ENCODE measurements around the gene TBCA. TPM values are rescaled to one million over a fixed set of nuclear protein-coding genes. Genes with fewer than 3 reads are reported as not detected.
"Not testable (repeated sequence)": the region's sequence is repeated elsewhere in the genome, so short reads cannot be mapped to it uniquely, and the experiment has no call there.

The TBCA gene
- total RNA-seq, 1 experiment from 2014 or later, result 302 TPM

GRCh38 chr5:77751328-77752023 is 24.7 kb downstream of the TBCA start:
- POLR2A ChIA-PET, result no interaction called here
- intact Hi-C loops (cut with micrococcal nuclease; ENCODE audit: unreplicated experiment), result no loop called here
- no TSS peak for BruUV-seq (replicated peaks)
- peaks cover 3% of the 10 kb centered on the region; the same call in 1 of the 2 replicates for H3K4me1 ChIP-seq (ENCODE audit: control insufficient read depth, insufficient read depth, low read length)
- H3K9me3 ChIP-seq (ENCODE audit: control insufficient read depth, insufficient read depth, low read depth, low read length), result no peaks in the 10 kb centered on the region
- H3K27ac ChIP-seq (ENCODE audit: low read length), result no peak overlapping the region
- ATAC-seq (no peak), DNase-seq (ENCODE audit: low read depth, low spot score) (no peak)
- no peaks in the 10 kb centered on the region for H3K27me3 ChIP-seq (ENCODE audit: control insufficient read depth, insufficient read depth, low read length)
- no peak for TF ChIP-seq TCF7L2 (IDR thresholded peaks at IDR 0.05; ENCODE audit: low read depth, low read length)
- TF ChIP-seq SIN3A (IDR thresholded peaks at IDR 0.05; ENCODE audit: borderline replicate concordance, insufficient read depth, low read depth, low read length), result no peak
- TF ChIP-seq CTCF (IDR thresholded peaks at IDR 0.05), result no peak
- TF ChIP-seq POLR2AphosphoS5 (IDR thresholded peaks at IDR 0.05; ENCODE audit: low read depth, low read length), result no peak
- TF ChIP-seq, protein P1, sequence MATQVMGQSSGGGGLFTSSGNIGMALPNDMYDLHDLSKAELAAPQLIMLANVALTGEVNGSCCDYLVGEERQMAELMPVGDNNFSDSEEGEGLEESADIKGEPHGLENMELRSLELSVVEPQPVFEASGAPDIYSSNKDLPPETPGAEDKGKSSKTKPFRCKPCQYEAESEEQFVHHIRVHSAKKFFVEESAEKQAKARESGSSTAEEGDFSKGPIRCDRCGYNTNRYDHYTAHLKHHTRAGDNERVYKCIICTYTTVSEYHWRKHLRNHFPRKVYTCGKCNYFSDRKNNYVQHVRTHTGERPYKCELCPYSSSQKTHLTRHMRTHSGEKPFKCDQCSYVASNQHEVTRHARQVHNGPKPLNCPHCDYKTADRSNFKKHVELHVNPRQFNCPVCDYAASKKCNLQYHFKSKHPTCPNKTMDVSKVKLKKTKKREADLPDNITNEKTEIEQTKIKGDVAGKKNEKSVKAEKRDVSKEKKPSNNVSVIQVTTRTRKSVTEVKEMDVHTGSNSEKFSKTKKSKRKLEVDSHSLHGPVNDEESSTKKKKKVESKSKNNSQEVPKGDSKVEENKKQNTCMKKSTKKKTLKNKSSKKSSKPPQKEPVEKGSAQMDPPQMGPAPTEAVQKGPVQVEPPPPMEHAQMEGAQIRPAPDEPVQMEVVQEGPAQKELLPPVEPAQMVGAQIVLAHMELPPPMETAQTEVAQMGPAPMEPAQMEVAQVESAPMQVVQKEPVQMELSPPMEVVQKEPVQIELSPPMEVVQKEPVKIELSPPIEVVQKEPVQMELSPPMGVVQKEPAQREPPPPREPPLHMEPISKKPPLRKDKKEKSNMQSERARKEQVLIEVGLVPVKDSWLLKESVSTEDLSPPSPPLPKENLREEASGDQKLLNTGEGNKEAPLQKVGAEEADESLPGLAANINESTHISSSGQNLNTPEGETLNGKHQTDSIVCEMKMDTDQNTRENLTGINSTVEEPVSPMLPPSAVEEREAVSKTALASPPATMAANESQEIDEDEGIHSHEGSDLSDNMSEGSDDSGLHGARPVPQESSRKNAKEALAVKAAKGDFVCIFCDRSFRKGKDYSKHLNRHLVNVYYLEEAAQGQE (IDR thresholded peaks at IDR 0.05; ENCODE audit: insufficient read depth in 1 of 2, low read depth in 2 of 2, low read length in 1 of 2), result no peak
- no peaks in the 10 kb centered on the region for H3K36me3 ChIP-seq (ENCODE audit: control insufficient read depth, insufficient read depth, low read length)
- CTCF ChIA-PET, result interaction anchor here (0.6 to 0.9 kb wide), 2 partner anchors 27 to 90 kb away, joined by 3 to 9 read pairs; no protein-coding TSS in a partner anchor
- no peak overlapping the region for H3K4me3 ChIP-seq (ENCODE audit: low read depth in 2 of 2, low read length in 2 of 2)
- in situ Hi-C loops (cut with HindIII; ENCODE audit: low pct_unique_long_range_greater_than_20kb, low sequenced_read_pairs), result no loop called here

- CTCF ChIA-PET, result interaction anchor here (0.6 to 0.9 kb wide), 2 partner anchors 26 to 90 kb away, joined by 3 to 9 read pairs; no protein-coding TSS in a partner anchor
- H3K27ac ChIP-seq (ENCODE audit: low read length); H3K4me3 ChIP-seq (ENCODE audit: low read depth in 2 of 2, low read length in 2 of 2); H3K9me3 ChIP-seq (ENCODE audit: control insufficient read depth, insufficient read depth, low read depth, low read length); H3K4me1 ChIP-seq (ENCODE audit: control insufficient read depth, insufficient read depth, low read length); ATAC-seq; DNase-seq (ENCODE audit: low read depth, low spot score); H3K36me3 ChIP-seq (ENCODE audit: control insufficient read depth, insufficient read depth, low read length); BruUV-seq (replicated peaks); POLR2A ChIA-PET; H3K27me3 ChIP-seq (ENCODE audit: control insufficient read depth, insufficient read depth, low read length); intact Hi-C loops (cut with micrococcal nuclease; ENCODE audit: unreplicated experiment); in situ Hi-C loops (cut with HindIII; ENCODE audit: low pct_unique_long_range_greater_than_20kb, low sequenced_read_pairs): not testable (repeated sequence)
Measured at GRCh38 chr5:77750928-77751327, 25.2 kb downstream of the TBCA start.

- no peak overlapping the region for H3K27ac ChIP-seq (ENCODE audit: low read length)
- ATAC-seq (no peak), DNase-seq (ENCODE audit: low read depth, low spot score) (no peak)
- intact Hi-C loops (cut with micrococcal nuclease; ENCODE audit: unreplicated experiment), result no loop called here
- in situ Hi-C loops (cut with HindIII; ENCODE audit: low pct_unique_long_range_greater_than_20kb, low sequenced_read_pairs), result no loop called here
- TF ChIP-seq TCF7L2 (IDR thresholded peaks at IDR 0.05; ENCODE audit: low read depth, low read length), result no peak
- TF ChIP-seq POLR2AphosphoS5 (IDR thresholded peaks at IDR 0.05; ENCODE audit: low read depth, low read length), result no peak
- TF ChIP-seq, protein P1 (IDR thresholded peaks at IDR 0.05; ENCODE audit: insufficient read depth in 1 of 2, low read depth in 2 of 2, low read length in 1 of 2), result no peak
- H3K4me1 ChIP-seq (ENCODE audit: control insufficient read depth, insufficient read depth, low read length), result peaks cover 3% of the 10 kb centered on the region; the same call in 1 of the 2 replicates
- H3K9me3 ChIP-seq (ENCODE audit: control insufficient read depth, insufficient read depth, low read depth, low read length), result no peaks in the 10 kb centered on the region
- BruUV-seq (replicated peaks), result no TSS peak
- no peaks in the 10 kb centered on the region for H3K36me3 ChIP-seq (ENCODE audit: control insufficient read depth, insufficient read depth, low read length)
- H3K4me3 ChIP-seq (ENCODE audit: low read depth in 2 of 2, low read length in 2 of 2), result no peak overlapping the region
- ChIA-PET POLR2A (no interaction called here), CTCF (no interaction called here)
- H3K27me3 ChIP-seq (ENCODE audit: control insufficient read depth, insufficient read depth, low read length), result no peaks in the 10 kb centered on the region
Measured at GRCh38 chr5:77748160-77748559, 28.0 kb downstream of the TBCA start.

All from Panc1 (cell line).